HG03571 (cell line): ENCODE measurements around the gene LIMA1.
"Not testable (repeated sequence)": the region's sequence is repeated elsewhere in the genome, so short reads cannot be mapped to it uniquely, and the experiment has no call there.

ENCODE experiments used
- ATAC-seq: cut with Tn5 transposase; IDR thresholded peaks from one replicate; pipeline ENCODE4 v1.9.1; 2021; ENCODE audit not compliant: unreplicated experiment

The LIMA1 gene

GRCh38 chr12:50283229-50283923, at the start of gene LIMA1:
LIMA1 (minus strand) TSS chr12:50283520; CDS start chr12:50248751, 34,769 bp downstream.
- peak; percentile 92 for ATAC-seq

DNA sequence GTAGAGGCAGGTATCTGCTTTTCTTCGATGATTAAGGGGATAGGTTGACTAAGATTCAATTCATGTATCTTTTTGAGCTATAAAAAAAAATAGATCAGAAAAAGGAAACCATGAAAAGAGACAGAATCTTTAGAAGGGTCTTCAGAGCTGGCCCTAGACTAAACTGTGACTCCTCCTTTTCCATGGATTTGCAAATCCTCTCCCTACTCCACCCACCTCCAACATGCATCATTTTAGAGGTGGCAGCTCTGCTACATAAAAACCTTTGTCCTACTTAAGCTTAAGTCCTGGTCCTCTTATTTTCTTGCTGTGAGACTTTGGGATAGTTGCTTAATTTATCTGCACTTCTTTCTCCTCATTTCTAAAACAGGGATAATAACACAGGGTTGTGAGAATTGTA, 48.4 kb upstream of the LIMA1 start:
- ATAC-seq = no peak

DNA sequence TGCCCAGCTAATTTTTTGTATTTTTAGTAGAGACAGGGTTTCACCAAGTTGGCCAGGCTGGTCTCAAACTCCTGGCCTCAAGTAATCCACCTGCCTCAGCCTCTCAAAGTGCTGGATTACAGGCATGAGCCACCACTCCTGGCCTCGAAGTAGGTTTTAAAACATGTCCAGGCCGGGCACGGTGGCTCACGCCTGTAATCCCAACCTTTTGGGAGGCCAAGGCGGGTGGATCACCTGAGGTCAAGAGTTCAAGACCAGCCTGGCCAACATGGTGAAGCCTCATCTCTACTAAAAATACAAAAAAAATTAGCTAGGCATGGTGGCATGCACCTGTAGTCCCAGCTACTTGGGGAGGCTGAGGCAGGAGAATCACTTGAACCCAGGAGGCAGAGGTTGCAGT, 45.3 kb upstream of the LIMA1 start:
- ATAC-seq = not testable (repeated sequence)

- ATAC-seq = no peak
Measured at GRCh38 chr12:50326590-50327284, 43.4 kb upstream of the LIMA1 start.

DNA sequence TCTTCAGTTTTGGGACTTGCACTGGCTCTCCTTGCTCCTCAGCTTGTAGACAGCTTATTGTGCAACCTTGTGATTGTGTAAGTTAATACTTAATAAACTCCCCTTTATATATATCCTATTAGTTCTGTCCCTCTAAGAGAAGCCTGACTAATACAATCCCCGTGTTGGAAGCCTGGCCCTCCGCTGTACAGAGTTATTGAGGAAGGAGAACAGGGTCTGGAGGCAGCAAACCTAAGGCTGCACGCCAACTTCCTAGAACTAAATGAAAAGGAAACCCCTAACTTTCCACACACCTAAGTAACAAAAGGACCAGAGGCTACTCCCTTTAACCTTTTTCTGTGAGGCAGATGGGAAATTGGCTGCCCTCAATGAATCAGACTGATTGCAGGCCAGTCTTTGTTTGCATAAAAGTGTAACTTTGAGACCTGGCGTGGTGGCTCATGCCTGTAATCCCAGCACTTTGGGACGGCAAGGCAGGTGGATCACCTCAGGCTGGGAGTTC, 42.6 kb upstream of the LIMA1 start:
- ATAC-seq = no peak

DNA sequence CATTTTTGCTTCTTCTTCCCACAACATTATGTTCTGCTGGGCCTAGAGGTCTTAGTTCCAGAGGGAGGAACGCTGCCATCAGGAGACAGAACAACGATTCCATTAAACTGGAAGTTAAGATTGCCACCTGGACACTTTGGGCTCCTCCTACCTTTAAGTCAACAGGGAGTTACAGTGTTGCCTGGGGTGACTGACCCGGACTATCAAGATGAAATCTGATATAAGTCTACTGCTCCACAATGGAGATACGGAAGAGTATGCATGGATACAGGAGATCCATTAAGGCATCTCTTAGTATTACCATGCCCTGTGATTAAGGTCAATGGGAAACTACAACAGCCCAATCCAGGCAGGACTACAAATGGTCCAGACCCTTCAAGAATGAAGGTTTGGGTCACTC, 41.5 kb upstream of the LIMA1 start:
- not testable (repeated sequence) for ATAC-seq

DNA sequence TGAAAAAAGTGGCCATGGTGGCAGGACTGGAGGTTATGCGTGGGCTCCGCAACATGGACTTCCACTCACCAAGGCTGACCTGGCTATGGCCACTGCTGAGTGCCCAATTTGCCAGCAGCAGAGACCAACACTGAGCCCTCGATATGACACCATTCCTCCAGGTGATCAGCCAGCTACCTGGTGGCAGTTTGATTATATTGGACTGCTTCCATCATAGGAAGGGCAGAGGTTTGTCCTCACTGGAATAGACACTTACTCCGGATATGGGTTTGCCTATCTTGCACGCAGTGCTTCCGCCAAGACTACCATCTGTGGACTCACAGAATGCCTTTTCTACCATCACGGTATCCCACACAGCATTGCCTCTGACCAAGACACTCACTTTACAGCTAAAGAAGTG, 40.8 kb upstream of the LIMA1 start:
- not testable (repeated sequence) for ATAC-seq

- ATAC-seq = no peak
Measured at GRCh38 chr12:50322206-50322605, 38.9 kb upstream of the LIMA1 start.

GRCh38 chr12:50317203-50317602, 33.9 kb upstream of the LIMA1 start:
- ATAC-seq = no peak

DNA sequence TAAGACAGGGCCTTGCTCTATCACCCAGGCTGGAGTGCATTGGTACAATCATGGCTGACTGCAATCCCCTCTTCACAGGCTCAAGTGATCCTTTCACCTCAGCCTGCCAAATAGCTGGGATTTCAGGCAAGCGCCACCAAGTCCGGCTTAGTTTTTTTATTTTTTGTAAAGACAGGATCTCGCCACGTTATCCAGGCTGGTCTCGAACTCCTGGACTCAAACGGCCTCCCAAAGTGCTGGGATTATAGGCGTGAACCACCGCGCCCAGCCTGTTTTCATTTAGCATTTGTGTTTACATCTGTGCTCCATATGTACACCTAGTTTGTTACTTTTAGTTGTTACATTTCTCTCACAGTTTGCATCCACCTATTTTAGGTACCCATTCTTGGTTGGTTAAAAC, 32.5 kb upstream of the LIMA1 start:
- ATAC-seq = no peak

GRCh38 chr12:50314636-50315312, 31.5 kb upstream of the LIMA1 start:
- ATAC-seq = no peak

GRCh38 chr12:50313971-50314370, 30.7 kb upstream of the LIMA1 start:
- ATAC-seq = not testable (repeated sequence)

- ATAC-seq = no peak
Measured at GRCh38 chr12:50313256-50313931, 30.1 kb upstream of the LIMA1 start.

- not testable (repeated sequence) for ATAC-seq
Measured at GRCh38 chr12:50311858-50312609, 28.7 kb upstream of the LIMA1 start.

GRCh38 chr12:50309950-50310349, 26.6 kb upstream of the LIMA1 start:
- ATAC-seq = no peak

DNA sequence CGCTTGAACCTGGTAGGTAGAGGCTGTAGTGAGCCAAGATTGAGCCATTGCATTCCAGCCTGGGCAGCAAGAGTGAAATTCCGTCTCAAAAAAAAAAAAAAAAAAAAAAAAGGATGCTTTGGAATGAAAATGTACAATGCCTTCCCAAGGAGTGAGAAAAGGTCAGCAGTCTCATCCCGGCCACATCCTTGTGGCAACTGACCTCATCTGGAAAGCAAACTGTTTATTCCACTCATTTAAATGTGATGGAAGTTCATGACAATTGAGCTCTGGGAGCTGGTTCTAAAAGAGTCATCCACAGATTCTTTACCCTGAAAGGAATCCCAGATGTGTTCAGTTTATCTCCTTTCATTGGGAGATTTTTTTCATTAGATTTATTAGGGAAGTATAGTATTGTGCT, 19.4 kb upstream of the LIMA1 start:
- no peak for ATAC-seq

GRCh38 chr12:50297996-50298395, 14.7 kb upstream of the LIMA1 start:
- ATAC-seq = no peak

- no peak for ATAC-seq
Measured at GRCh38 chr12:50297027-50297426, 13.7 kb upstream of the LIMA1 start.

- ATAC-seq = no peak
Measured at GRCh38 chr12:50296554-50296953, 13.2 kb upstream of the LIMA1 start.

DNA sequence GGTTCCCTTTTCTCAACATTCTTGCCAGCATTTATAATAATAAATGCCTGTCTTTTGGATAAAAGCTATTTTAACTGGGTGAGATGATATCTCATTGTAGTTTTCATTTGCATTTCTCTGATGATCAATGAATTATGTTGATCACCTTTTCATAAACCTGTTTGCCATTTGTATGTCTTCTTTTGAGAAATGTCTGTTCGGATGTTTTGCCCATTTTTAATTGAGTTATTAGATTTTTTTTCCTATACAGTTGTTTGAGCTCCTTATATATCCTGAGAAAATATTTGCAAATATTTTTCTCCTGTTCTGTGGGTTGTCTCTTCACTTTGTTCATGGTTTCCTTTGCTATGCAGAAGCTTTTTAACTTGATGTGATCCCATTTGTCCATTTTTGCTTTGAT, 8.1 kb upstream of the LIMA1 start:
- no peak for ATAC-seq

DNA sequence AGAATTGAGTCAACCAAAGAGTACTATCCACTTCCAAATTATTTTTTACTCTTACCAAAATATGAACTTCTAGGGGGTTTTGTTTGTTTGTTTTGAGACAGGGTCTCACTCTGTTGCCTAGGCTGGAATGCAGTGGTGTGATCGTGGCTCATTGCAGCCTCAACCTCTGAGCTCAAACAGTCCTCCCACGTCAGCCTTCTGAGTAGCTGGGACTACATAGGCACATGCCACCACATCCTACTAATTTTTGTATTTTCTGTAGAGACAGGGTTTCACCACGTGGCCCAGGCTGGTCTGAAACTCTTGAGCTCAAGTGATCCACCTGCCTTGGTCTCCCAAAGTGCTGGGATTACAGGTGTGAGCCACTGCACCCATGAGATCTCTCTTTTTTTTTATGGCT, 7.4 kb upstream of the LIMA1 start:
- not testable (repeated sequence) for ATAC-seq
